Right renal cortex interstitium (tissue), 3 donors: ENCODE measurements around the gene VEZF1. TPM values are rescaled to one million over a fixed set of nuclear protein-coding genes. Genes with fewer than 3 reads are reported as not detected.
A peak's percentile ranks its signal among the peaks of the same experiment; 100 is the strongest.

ENCODE experiments used
- DNase-seq, 3 donors: peaks; one replicate each; pipeline ENCODE4 v3.0.0-alpha.2; 2013; ENCODE audit warnings: low read depth in 3 of 3, low spot score in 2 of 3
- polyA plus RNA-seq, 3 donors: library from polyadenylated mRNA; unstranded; fragments of 120-200 nt; gene quantifications; one replicate each; pipeline ENCODE4 v1.2.1, GENCODE V29; 2013; ENCODE audit not compliant: insufficient read length in 3 of 3

Gene VEZF1
- 100 to 1,000 TPM; 106 to 110 (median 107) TPM for polyA plus RNA-seq

- peak in 1 of 3 donors; percentile 40 for DNase-seq
These were observed at the start of gene VEZF1 for GRCh38 chr17:57987581-57988300. TSS of gene VEZF1 (minus strand) at chr17:57988254. CDS start at chr17:57988111, 143 bp downstream.

GRCh38 chr17:58032691-58033415 lies 44.8 kb upstream of the VEZF1 start:
- no peak for DNase-seq

GRCh38 chr17:58028578-58028977 lies 40.5 kb upstream of the VEZF1 start:
- DNase-seq = no peak

GRCh38 chr17:58020401-58020800 lies 32.3 kb upstream of the VEZF1 start:
- no peak for DNase-seq

- DNase-seq = no peak
These were observed 31.5 kb upstream of the VEZF1 start for GRCh38 chr17:58019521-58019920.

- DNase-seq = no peak
These were observed 31.0 kb upstream of the VEZF1 start for GRCh38 chr17:58019039-58019438.

GRCh38 chr17:58010067-58010799 lies 22.2 kb upstream of the VEZF1 start:
- no peak for DNase-seq

- no peak for DNase-seq
These were observed 20.0 kb upstream of the VEZF1 start for GRCh38 chr17:58007781-58008706.

- DNase-seq = peak; percentile 97 to 99 (median 98)
These were observed 19.1 kb upstream of the VEZF1 start, which contains the start of gene SRSF1 for GRCh38 chr17:58006924-58007780. TSS of gene SRSF1 (minus strand) at chr17:58007246. CDS start at chr17:58007137, 109 bp downstream.

GRCh38 chr17:58006560-58006923 lies 18.5 kb upstream of the VEZF1 start:
- DNase-seq = peak in 2 of 3 donors; percentile 72 to 75

GRCh38 chr17:58005728-58006559 lies 17.9 kb upstream of the VEZF1 start:
- no peak for DNase-seq

- DNase-seq = no peak
These were observed 17.1 kb upstream of the VEZF1 start for GRCh38 chr17:58005031-58005727.

- DNase-seq = no peak
These were observed 16.0 kb upstream of the VEZF1 start for GRCh38 chr17:58004060-58004459.

- no peak for DNase-seq
These were observed 14.9 kb upstream of the VEZF1 start for GRCh38 chr17:58002973-58003372.

GRCh38 chr17:58002154-58002948 lies 14.3 kb upstream of the VEZF1 start:
- DNase-seq = no peak

- DNase-seq = no peak
These were observed 13.5 kb upstream of the VEZF1 start for GRCh38 chr17:58001461-58002124.
